ENCODE data around the gene DPEP2.
"Not testable (repeated sequence)": the region's sequence is repeated elsewhere in the genome, so short reads cannot be mapped to it uniquely, and the experiment has no call there.

The DPEP2 gene

GRCh38 chr16:67976205-67976604, 23.1 kb downstream of the DPEP2 start:
- DNase-seq (ENCODE audit: low spot score), result no peak

DNA sequence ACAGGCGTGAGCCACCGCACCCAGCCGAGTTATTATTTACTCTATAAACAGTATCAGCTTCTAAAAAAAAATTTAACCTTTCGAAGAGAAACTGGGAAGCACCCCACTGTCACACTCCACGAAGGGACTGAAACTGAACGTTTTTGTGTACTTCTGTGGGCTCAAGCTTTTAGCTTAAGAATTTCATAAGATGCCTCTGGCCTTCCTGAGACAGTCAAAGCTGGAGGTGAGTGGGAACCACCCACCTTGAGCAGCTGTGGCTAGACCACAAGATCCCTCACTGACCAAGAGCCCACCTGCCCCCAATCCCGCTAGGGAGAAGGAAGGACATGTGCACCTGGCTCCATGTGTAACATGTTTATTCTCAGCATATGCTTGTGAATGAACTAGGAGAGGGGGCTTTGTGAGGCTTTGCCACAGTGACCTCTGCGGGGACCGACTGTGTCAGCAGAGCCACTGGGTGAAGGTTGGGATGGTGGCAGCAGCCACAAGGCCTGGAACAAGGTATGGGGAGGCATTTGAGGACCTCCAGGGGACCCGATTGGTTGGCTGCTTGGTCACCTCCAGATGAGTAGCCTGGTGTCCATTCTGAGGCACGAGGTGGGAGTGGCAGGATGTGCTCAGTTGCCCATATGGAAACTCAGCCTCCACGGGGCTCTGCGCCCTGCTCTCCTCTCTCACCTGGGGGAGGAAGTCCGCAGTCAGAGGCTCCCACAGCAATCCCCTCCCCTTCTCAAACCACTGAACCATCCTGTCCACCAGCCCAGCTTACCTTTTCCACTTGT, 23.8 kb downstream of the DPEP2 start:
- no peak for DNase-seq (ENCODE audit: low spot score)

DNA sequence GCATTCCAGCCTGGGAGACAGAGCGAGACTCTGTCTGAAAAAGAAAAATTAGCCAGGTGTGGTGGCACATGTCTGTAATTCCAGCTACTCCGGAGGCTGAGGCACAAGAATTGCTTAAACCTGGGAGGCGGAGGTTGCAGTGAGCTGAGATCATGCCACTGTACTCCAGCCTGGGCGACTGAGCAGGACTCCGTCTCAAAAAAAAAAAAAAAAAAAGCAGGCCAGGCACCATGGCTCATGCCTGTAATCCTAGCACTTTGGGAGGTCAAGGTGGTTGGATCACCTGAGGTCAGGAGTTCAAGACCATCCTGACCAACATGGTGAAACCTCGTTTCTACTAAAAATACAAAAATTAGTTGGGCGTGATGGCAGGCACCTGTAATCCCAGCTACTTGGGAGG, 27.0 kb downstream of the DPEP2 start:
- DNase-seq (ENCODE audit: low spot score), result not testable (repeated sequence)

GRCh38 chr16:67971111-67971510, 28.2 kb downstream of the DPEP2 start:
- no peak for DNase-seq (ENCODE audit: low spot score)

- DNase-seq (ENCODE audit: low spot score), result no peak
Measured at GRCh38 chr16:67969254-67970039, 29.8 kb downstream of the DPEP2 start.

DNA sequence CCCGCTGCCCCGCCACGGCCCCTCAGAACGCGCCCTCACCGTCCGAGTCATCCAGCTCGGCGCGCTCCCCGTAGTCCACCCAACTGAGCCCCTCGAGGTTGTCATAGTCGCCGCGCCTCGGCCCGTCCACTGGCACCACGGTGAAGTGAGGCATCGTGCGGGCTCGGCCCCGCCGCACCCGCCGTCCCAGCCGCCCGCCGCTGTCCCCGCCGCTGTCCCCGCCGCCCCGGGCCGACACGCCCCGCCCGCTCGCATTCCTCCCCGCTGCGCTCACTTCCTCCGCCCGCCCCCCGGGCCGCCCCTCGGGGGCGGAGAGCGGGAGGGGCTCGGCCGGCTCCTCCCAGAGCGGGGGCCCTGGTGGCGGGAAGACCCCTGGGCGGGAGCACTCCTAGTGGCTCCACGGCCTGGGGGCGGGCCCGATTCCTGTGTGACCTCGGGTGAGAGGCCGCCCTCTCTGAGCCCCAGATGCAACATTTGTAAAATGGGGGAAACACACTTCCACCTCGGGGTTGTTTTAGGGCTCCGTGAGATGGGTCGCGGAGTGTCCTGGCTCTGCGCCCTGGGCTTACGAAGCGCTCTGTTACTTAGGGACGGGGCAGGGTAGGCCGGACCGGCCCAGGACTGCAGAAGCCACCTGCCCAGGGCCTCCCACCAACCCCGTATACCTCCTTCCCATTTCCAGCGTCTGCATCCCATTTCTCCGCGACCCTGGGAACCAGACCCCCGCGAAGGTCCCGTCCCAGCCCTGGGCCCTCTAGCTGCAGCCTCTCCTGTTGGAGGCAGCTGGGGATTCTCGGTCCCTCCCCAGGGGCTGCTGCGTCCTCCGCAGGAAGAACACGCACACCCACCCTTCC, 30.7 kb downstream of the DPEP2 start, which contains the start of gene SLC12A4:
TSS of gene SLC12A4 (minus strand) at position 238 of the 854 bp plus-strand sequence. CDS start at position 154, 84 bp downstream.
- peak; percentile 56 for DNase-seq (ENCODE audit: low spot score)

- no peak for DNase-seq (ENCODE audit: low spot score)
Measured at GRCh38 chr16:67967958-67968399, 31.3 kb downstream of the DPEP2 start.

DNA sequence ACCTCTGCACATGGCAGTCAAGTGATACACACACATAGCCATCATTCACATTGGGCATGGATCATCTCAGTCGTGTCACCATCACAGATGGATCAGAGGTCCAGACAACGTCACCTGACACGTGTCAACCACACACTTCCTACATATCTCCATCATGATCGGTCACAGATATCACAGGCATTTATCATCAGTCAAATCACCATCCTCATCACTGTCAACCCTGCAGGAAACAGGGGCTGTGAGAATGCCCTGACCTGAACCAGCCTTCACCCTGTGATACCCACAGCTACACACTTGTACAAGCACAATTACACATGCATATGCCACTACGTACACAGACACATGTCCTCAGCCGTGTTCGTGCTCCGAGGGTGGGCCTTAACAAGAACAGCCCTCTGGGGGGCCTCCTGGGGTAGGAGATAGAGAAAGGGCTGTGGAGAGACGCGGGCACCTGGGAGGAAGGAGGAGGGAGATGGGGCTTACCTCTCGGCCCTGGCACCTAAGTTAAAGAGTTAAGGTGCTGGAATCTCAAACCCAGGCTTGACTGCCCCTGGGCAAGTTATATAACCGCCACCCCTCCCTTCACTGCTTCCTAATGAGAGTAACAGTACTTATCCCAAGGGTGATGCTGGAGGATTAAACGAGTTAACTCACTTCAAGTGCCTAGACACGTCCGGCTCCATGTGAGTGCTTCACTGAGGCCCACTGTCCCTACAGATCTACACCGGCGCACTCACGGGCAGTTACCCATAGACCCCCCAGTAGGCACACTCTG, 31.9 kb downstream of the DPEP2 start:
- DNase-seq (ENCODE audit: low spot score), result no peak

DNA sequence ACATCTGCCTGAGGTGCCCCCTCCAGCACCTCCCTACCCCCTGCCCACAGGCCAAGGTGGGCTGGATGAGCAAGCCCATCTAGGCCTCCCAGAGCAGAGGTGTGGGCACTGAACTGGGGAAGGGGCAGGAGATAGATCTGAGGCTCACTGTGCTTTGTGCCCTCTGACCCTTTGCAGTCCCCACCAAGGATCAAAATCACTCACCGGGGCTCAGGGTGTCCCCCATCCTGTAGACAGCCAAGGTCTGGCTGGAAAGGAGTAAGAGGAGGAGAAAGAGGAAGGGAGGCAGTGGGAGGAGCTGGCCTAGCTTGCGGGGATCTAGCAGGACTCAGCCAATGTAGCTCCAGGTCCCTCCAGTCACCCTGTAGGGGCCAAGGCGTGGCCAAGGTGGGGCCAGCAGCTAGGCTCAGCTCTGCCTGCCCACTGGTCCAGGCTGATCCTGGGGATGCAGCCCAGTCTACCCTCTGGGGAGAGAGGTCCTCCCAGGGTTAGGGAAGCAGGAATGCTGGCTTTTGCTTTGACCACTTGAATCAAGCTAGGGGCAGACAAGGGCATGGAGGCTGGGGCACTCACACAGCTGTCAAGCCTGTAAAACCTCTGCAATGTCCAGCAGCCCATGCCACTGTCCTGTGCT, 32.6 kb downstream of the DPEP2 start:
- DNase-seq (ENCODE audit: low spot score), result peak; percentile 43

- no peak for DNase-seq (ENCODE audit: low spot score)
Measured at GRCh38 chr16:67965668-67966548, 33.4 kb downstream of the DPEP2 start.

- DNase-seq (ENCODE audit: low spot score), result no peak
Measured at GRCh38 chr16:67964477-67965131, 34.7 kb downstream of the DPEP2 start.

DNA sequence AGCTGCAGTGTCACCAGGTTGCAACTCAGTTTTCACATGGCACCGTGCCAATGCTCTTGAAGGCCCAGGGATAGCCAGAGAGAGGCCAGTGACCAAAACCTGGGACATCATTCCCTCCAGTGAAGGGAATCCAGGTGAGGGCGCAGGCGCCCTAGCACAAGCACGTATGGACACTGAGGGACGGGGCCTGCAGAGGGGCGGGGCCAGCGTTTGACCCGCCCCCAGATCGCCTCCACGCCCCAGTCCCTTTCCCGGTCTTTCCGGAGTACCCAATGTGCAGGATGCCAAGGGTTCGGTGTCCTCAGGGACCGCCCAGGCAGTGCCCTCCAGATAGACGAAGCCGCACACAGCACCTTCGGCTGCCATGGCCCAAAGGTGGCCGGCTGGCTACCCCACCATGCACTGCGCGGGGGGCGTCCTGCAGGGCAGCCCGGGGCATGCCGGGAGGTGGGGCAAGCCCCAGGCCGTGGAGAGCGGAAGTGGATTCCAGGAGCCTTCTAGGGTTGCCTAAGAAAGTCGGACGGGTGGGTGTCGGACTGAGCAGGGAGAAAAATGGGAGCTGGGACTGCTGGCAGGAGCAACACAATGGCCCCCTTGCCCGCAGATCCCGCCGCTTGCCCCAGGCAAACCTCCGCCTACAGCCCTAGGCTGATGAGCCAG, 35.5 kb downstream of the DPEP2 start:
- DNase-seq (ENCODE audit: low spot score), result no peak

DNA sequence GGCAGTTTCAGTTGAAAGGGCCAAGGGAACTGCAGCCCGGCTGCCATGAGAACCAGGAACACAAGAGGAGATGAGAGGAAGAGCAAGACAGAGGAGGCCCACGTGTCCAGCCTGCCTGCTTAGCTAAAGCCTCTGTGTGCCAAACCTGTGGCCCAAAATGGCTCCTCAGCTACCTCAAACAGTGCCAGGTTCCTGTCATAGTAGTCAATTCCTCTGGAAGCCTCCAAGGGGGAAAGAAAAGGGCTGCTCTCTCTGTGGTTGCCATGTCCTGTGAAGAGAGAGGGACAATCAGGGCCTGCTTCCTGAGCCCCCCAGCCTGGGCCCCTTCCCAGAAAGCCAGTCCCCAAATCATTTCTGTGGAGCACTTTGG, 36.0 kb downstream of the DPEP2 start:
- DNase-seq (ENCODE audit: low spot score), result no peak

DNA sequence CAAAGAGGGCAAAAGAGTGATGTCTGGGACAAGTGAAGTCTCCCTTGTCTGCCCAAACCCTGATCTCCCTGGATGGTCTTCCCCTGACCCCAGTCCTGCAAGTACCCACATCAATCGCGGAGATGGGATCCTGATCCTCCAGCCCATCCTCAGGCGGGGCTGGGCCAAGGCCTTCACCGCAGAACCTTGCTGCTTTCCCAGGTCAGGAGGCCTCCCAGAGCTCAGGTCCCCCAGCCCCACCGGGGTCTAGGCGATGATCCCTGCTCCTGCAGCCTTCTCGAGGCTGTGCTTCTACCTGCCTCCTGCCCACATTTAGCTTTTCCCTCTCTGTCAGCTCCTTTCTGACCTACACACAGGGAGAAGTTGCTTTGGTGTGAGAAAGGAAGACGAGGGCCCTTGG, 37.1 kb downstream of the DPEP2 start:
- DNase-seq (ENCODE audit: low spot score), result no peak

DNA sequence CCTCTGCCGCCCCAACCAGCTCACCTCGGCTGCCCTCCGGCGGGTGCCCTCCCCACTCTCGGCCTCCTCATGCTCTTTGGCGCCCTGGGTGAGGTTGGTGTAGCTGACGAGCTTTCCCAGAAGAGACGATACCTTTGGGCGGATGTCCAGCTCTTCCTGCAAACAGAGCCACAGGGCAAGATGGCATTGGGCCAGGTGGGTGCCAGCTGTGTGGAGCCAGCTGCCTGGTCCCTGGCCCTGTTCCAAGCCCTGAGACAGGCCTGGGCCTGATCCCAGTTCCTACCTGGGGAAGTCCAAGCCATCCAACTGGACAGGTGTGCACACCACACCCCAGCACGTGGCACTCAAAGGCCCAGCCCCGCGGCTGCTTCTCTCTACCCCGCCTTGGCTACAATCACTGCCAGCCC, 37.7 kb downstream of the DPEP2 start:
- no peak for DNase-seq (ENCODE audit: low spot score)

- DNase-seq (ENCODE audit: low spot score), result no peak
Measured at GRCh38 chr16:67959536-67960329, 39.6 kb downstream of the DPEP2 start.

DNA sequence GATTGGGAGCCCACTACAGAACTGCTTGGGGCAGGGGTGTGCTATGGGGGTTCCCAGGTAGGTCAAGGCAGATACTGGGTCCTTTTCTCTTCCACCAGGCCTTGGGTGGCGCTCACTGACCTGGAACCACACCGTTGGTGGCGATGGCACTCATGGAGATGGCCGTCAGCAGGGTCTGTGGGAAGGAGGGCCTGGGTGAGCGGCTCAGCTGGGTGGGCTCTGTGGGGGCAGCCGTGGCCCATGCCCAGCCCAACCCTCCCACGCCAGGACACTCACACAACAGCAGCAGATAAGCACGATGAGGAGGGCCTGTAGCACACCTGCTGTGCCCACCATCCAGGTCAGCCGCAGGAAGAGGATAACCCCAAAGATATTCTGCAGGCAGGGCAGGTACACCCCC, 41.7 kb downstream of the DPEP2 start:
- DNase-seq (ENCODE audit: low spot score), result no peak
